SHP77 treated with DMSO at 0.1 percent for 48 hours (cell line): Measurements from ENCODE around the gene MAN2A1.

Source experiments
- DNase-seq: peaks from one replicate; lab custom pipeline; 2025; lab: John Stamatoyannopoulos, UW

The MAN2A1 gene

DNA sequence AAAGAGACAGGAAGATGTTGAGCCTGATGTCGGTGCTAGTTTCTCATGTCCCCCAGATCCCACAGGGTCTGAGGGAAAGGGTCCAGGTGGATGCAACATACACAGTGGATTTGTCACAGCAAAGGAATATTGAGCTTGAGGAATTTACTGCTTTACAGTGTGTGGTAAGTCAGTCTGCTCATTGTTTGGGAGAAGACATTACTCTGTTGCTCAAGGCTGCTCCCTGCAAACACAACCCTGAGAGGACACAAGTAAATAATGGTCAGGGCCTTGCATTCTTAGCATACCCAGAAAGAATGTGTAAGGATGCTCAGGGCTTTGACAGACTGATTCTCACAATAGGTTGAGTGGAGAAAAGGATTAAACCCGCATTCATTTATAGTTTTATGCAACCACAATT, 7.3 kb upstream of the MAN2A1 start:
- DNase-seq: no peak

DNA sequence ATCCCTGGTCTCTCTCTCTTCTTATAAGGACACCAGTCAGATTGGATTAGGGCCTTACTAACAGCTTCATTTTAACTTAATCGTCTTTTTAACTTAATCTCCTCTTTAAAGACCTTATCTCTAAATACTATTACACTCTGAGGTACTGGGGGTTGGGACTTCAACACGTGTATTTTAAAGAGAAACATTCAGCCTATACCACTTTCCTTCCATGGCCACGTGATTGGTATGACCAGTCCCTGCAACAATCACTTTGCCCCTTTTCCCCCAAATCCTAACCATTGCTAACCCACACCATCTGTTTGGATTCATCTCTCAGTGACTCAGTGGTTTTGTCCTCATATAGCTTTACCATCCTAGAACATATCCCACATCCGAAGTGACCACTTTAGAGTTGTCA, 3.8 kb upstream of the MAN2A1 start:
- DNase-seq: no peak

- peak; percentile 82 for DNase-seq
Observed at GRCh38 chr5:109688630-109688969, 1.1 kb upstream of the MAN2A1 start.

DNA sequence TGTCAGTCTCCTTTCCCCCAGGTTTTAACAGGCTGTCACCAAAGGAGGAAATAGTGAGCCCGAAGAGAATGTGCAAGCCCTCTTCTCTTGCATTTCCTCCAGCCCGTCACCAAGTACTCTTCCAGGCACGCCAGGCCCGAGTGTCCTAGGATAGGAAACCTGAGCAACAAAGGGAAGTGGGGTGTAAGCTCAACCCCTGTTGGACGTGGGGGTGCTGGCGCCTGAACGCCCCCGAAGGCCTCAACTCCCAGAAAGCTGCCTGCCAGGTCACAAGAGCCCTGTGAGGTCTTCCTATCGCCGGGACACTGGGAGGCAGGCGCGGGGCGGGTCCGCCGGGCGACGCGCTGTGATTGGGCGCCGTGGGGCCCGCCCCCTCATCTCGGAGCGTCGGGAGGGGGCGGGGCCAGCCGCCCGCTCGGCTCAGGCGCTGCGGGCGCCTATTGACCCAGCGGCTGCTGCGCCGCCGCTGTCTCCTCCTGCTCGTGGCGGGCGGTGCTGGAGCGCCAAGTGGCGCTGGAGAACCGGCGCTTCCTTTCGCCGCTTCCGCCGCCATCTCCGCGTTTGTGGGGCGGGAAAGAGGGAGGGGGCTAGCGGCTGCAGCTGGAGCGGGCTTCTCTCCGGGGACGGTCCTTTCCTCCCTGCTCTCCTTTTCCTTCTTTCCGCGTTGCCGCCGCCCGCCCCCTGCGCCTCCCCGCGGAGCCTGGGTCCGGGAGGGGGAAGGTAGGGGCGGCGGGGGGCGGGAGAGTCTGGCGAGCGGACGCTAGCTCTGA, 572 bp upstream of the MAN2A1 start:
- peak; percentile 90 for DNase-seq

DNA sequence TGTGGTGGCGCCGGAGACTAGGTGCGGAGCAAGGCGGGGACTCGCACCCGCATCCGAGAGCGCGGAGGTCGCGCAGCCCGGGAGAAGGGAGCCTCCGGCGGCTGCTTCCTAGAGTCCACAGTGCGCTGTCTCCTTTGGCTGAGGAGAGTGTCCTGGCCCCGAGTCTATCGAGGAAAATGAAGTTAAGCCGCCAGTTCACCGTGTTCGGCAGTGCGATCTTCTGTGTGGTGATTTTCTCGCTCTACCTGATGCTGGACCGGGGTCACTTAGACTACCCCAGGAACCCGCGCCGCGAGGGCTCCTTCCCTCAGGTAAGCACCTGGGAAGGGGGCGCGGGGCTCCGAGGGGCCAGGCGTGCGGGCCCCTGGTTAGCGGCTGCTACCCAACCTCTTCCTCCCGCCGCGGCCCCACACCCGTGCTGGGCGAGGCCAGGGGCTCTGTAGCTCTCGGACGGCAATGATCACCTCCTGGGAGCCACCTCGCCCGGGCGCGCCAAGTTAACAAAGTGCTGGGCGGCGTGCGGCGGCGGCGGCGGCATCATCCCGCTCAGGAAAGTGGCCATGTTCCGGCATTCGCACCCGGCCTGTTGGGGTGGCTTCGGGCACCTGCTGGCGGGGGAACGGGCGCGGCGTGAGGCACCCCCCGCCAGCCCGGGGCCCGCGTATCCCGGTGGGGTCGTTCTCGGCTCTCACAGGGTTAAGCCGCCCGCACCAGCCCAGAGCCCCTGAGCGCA, 681 bp downstream of the MAN2A1 start:
- DNase-seq: peak; percentile 24

DNA sequence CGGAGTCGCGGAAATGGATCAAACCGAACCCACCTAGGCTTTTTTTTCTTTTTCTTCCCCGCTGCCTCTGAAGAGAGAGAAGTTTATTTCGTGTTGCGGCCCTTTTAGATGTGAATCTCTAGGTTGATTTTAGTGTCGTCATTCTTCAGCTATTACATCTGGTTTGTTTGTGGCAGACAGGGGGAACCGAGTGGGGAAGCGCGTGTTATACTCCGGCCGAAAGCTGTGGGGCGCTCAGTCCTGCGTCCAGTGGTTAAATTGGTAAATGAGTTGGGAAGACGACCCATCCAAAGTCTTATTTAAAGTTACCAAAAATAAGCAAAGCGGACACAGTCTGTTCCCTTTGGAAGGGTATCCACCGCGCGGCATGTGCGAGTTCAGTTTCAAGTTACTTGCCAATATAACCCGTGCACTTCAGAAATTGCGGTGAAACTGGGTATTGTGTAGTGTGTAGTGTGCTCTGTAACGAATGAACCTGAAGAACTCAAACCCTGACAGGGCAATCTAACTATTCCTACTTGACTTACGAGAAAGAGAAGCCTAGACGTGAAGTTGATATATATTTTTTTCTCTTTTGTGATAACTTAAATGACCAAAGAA, 1.3 kb downstream of the MAN2A1 start:
- DNase-seq: peak; percentile 82

DNA sequence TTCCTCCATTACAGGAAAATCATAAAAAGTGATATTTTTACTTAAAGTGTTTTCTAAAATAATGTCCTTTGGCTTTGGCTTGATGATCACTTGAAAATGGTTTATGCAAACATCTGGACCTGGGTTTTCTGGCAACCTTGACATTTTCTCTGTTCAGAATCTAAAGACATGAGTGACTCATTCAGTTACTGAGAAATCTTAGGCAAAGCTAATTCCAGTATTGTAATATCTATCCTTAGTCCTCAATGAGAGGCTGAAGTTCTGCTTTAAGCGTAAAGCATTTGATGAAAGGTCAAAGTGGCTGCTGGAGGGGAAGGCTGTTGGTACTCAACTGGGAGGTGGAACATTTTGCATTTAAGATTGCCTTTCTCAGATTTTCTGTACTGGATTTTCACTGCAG, 2.3 kb downstream of the MAN2A1 start:
- DNase-seq: no peak

GRCh38 chr5:109692852-109693251, 3.1 kb downstream of the MAN2A1 start:
- no peak for DNase-seq

DNA sequence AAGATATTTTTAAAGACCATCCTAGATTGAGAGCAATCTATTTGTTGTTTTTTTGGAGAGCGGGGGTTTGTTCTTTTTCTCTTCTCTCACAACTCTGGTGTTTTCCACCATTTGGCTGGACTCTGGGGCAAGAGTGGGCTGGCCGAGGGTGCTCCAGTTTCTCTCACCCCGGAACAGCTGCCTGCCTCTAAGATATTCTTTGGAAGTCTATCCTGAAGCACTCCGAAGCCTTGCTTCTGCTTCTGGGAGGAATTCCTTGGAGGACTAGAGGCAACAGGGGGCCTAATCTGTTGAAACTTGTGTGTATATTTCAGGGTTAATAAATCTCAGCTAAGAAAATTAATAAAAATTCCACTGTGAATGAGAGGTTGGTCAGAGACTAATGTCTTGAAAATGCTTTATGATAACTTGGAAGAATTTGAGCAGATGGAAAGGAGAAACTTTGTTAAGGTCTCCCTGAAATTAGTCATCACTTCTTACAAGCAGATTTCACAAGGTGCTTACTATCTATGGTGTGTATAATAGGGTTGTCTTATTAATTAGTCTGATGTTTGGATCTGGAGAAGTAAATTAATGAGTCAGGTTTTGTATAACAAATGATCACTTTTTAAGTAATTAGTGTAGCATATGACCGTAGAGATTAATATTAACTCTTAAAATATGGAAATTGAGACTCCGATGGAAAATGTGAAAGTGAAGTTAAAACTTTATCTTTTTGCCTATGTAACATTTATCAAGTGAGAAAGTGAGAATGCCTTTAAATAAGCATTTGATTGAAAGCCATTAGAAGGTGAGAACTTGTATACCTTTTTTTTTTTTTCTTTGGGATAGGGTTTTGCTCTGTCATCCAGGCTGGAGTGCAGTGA, 4.0 kb downstream of the MAN2A1 start:
- DNase-seq: no peak

GRCh38 chr5:109694451-109694891, 4.7 kb downstream of the MAN2A1 start:
- no peak for DNase-seq

- no peak for DNase-seq
Observed at GRCh38 chr5:109695005-109695926, 5.5 kb downstream of the MAN2A1 start.

DNA sequence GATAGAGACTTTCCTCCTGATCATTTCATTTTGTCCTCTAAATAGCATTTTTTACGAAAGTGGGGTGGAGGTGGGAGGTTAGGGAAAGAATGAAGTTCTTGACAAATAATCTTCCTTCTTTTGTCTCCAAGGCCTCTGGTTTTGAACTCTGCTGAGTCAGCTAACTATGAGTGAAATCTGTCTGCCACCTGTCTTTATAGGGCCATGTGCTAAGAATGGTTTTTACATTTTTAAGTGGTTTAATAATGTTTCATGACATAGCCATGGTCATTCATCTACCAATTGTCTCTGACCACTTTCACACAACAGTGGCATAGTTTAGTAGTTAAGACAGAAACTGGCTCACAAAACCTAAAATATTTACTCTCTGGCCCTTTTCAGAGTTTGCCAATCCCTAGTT, 7.6 kb downstream of the MAN2A1 start:
- no peak for DNase-seq

DNA sequence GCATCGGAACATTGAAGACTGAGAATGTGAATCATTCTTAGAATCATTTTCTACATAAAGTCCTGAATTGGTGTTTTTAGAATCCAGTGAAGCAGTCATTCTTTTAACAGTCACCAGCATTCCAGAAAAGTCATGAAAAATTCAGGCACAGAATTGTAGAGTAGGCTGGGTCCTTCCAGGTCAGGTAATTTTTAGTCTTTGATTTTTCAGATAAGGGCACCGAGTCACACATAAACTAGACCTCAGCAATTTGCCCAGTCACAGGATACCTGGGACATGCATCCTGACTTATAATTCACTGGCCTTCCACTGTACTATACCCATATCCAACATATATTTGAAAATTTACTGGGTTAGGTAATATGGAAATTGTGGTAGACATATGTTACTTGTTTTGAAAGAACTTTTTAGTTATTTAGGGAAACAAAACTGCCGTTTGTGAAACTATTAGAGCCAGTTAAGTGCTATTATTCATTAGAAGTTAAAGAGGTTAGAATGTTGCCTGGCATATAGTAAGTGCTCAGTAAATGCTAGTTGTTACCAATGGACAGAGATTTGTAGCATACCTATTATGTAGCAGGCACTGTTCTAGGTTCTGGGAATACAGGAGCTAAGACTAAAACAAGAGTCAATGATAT, 10.9 kb downstream of the MAN2A1 start:
- no peak for DNase-seq

DNA sequence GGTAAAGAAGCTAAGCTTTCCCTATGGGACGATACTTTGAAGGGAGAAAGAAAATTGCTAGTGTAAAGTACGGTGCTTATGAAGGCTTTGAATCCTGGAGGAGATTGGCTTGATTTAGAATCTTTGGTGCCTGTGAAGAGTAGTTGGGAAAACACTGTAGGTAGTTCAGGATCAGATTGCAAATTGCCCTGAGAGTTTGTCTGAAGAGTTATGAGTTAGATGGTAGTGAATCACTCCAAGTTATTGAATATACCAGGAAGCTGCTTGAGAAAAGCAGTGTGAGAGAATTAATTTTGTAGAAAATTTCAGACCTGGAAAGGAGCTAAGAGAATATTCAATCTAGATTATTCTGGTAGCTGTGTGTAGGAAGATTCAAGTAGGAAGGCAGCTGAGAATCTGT, 11.5 kb downstream of the MAN2A1 start:
- no peak for DNase-seq

DNA sequence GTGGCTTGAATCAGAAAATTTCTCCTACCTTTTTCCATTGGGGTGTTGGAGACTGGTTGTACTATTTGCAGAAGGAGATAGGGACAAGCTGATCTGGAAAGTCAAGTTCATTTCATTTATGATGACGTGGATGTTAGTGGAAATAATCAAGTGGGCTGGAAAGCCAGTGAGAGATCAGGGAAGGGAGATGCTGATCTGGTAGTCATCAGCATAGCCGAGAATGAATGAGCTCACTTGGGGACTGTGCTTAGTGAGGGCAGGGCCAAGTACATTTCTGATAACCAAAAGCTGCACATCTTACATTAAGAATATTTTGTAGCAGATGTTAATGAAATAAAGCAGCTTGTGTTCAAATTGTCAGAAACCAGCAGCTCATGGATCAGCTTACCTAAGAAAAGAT, 12.1 kb downstream of the MAN2A1 start:
- no peak for DNase-seq

GRCh38 chr5:109703166-109703565, 13.4 kb downstream of the MAN2A1 start:
- DNase-seq: no peak

- no peak for DNase-seq
Observed at GRCh38 chr5:109703829-109704228, 14.1 kb downstream of the MAN2A1 start.

DNA sequence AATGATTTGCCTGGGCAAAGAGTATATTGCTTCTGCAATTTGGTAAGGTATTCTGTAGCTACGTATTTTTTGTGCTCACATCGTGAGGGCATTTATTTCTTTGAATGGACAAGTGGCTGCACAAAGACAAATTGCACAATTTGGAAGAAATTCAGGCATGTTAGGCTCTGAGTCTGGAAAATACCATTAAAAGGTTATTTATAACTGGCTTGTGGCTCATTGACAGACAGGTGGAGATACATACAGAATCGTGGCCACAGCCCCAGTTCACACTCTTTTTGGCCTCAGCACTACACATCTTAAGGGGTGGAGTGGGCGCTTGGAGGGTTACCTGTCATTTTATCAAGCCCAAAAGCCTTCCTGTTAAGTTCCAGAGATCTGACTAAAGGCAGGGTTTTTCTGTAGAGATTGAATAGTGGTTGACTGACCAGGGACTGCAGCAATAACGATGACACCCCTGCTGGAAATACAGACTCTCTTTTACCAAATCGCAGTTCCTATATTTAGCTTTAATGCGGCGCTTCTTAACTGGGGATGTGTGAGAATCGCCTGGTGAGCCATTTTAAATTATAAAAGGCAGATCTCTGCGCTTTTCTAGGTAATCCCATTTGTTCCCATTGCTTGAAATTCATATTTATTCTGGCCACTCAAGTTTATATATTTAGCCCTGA, 14.7 kb downstream of the MAN2A1 start:
- DNase-seq: no peak

GRCh38 chr5:109705596-109705995, 15.9 kb downstream of the MAN2A1 start:
- DNase-seq: no peak

GRCh38 chr5:109706095-109706494, 16.4 kb downstream of the MAN2A1 start:
- DNase-seq: no peak
